GM12864 (cell line): ENCODE measurements around the gene MKLN1.

Source experiments
- DNase-seq: peaks from one replicate; pipeline ENCODE4 v3.0.0-alpha.2; 2011; ENCODE audit warnings: low read depth
- H3K4me3 ChIP-seq: 2 replicates; pipeline ENCODE4 v1.5.1; 2011; ENCODE audit warnings: mild to moderate bottlenecking, low read depth, low read length, control low read depth
- CTCF ChIP-seq: IDR thresholded peaks from 2 replicates; pipeline ENCODE4 v1.5.1; 2011; ENCODE audit warnings: low read depth, mild to moderate bottlenecking, moderate library complexity, low read length, control low read depth, inconsistent platforms; ENCODE audit errors: missing control alignments

Gene MKLN1

GRCh38 chr7:131374821-131375220 lies 47.1 kb downstream of the MKLN1 start:
- no peak for DNase-seq
- no peak overlapping the region for H3K4me3 ChIP-seq
- no peak for TF ChIP-seq CTCF

- no peak for DNase-seq
- TF ChIP-seq CTCF: no peak
- no peak overlapping the region for H3K4me3 ChIP-seq
Measured at GRCh38 chr7:131381069-131381838, 53.6 kb downstream of the MKLN1 start.

- DNase-seq: no peak
- TF ChIP-seq CTCF: no peak
- no peak overlapping the region for H3K4me3 ChIP-seq
Measured at GRCh38 chr7:131383417-131384285, 56.0 kb downstream of the MKLN1 start.

- no peak for TF ChIP-seq CTCF
- H3K4me3 ChIP-seq: no peak overlapping the region
- DNase-seq: no peak
Measured at GRCh38 chr7:131384286-131384635, 56.6 kb downstream of the MKLN1 start.

- H3K4me3 ChIP-seq: no peak overlapping the region
- no peak for DNase-seq
- no peak for TF ChIP-seq CTCF
Measured at GRCh38 chr7:131385039-131385605, 57.4 kb downstream of the MKLN1 start.

- H3K4me3 ChIP-seq: no peak overlapping the region
- DNase-seq: no peak
Measured at GRCh38 chr7:131388126-131388525, 60.5 kb downstream of the MKLN1 start.

More at GRCh38 chr7:131388126-131388525, 60.5 kb downstream of the MKLN1 start:
- no peak for TF ChIP-seq CTCF
